ENCODE results near the gene GPX4. TPM values are rescaled to one million over a fixed set of nuclear protein-coding genes. Genes with fewer than 3 reads are reported as not detected.
A peak's percentile ranks its signal among the peaks of the same experiment; 100 is the strongest.

Gene GPX4
- total RNA-seq, 3 donors from 2014 or later: 126 to 187 (median 144) TPM

GRCh38 chr19:1066748-1067340, 37.0 kb upstream of the GPX4 start, which contains the start of gene ARHGAP45:
TSS of gene ARHGAP45 (plus strand) at chr19:1067167. CDS start at chr19:1067406, 239 bp downstream.
- ATAC-seq (peak; percentile 26), DNase-seq (peak; percentile 56 to 89 (median 78))
- Histone ChIP-seq H3K4me1 (ENCODE audit: low read depth) (peaks cover 44% of the 10 kb centered on the region), H3K36me3 (ENCODE audit: low read depth) (no peaks in the 10 kb centered on the region), H3K9me3 (no peaks in the 10 kb centered on the region), H3K4me3 (peak within 1 kb of the TSS; percentile 40)
- intact Hi-C loops (cut with DNase I, micrococcal nuclease): no loop called here
- TF ChIP-seq CTCF (IDR thresholded peaks at IDR 0.05): no peak

- Histone ChIP-seq H3K4me1 (ENCODE audit: low read depth) (peaks cover 44% of the 10 kb centered on the region), H3K36me3 (ENCODE audit: low read depth) (no peaks in the 10 kb centered on the region), H3K9me3 (no peaks in the 10 kb centered on the region), H3K4me3 (peak overlapping the region; percentile 40)
- no peak for ATAC-seq
- intact Hi-C loops (cut with DNase I, micrococcal nuclease): no loop called here
- TF ChIP-seq CTCF (IDR thresholded peaks at IDR 0.05): no peak
- peak in 1 of 3 donors; percentile 53 for DNase-seq
Observed at GRCh38 chr19:1067341-1067957, 36.3 kb upstream of the GPX4 start.

DNA sequence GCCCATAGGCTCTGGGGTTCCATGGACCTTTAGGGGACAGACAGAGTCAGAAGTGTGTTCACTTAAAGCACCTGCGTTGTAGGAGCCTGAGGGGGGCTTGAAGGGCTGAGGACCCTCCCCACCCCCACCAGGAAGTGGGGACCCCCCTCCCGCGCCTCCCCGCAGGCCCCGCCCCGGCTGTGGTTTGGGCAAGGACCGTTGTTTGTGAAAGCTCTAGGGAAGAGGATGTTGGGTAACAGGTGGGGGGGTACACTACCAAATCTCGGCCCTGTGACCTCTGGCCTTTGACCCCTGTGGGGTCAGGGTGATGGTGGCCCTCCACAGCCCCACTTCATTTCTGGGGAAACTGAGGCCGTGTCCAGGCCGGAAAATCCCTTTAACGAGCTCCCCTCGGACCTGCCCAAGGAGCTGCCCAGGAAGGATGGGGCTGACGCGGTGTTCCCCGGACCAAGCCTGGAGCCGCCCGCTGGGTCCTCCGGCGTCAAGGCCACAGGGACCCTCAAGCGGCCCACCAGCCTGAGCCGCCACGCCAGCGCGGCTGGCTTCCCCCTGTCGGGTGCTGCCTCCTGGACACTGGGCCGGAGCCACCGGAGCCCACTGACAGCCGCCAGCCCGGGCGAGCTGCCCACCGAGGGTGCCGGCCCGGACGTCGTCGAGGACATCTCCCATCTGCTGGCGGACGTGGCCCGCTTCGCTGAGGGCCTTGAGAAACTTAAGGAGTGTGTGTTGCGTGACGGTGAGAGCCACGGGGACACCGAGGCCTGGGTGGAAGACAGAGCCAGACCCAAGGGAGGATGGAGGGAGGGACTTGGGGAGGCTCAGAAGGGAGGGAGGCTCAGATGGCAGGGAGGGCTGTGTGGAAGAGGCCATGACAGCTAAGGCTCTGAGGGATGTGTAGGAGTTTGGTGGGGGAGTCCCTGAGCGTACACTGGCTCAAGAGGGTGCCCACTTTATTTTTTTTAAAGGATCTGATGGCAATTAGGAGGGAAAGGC, 35.5 kb upstream of the GPX4 start:
- H3K4me3 ChIP-seq: no peak overlapping the region
- H3K9me3 ChIP-seq: no peaks in the 10 kb centered on the region
- ATAC-seq (peak; percentile 10), DNase-seq (peak; percentile 70 to 89 (median 77))
- intact Hi-C loops (cut with DNase I, micrococcal nuclease): no loop called here
- H3K36me3 ChIP-seq (ENCODE audit: low read depth): no peaks in the 10 kb centered on the region
- no peak for TF ChIP-seq CTCF (IDR thresholded peaks at IDR 0.05)
- peaks cover 44% of the 10 kb centered on the region for H3K4me1 ChIP-seq (ENCODE audit: low read depth)

DNA sequence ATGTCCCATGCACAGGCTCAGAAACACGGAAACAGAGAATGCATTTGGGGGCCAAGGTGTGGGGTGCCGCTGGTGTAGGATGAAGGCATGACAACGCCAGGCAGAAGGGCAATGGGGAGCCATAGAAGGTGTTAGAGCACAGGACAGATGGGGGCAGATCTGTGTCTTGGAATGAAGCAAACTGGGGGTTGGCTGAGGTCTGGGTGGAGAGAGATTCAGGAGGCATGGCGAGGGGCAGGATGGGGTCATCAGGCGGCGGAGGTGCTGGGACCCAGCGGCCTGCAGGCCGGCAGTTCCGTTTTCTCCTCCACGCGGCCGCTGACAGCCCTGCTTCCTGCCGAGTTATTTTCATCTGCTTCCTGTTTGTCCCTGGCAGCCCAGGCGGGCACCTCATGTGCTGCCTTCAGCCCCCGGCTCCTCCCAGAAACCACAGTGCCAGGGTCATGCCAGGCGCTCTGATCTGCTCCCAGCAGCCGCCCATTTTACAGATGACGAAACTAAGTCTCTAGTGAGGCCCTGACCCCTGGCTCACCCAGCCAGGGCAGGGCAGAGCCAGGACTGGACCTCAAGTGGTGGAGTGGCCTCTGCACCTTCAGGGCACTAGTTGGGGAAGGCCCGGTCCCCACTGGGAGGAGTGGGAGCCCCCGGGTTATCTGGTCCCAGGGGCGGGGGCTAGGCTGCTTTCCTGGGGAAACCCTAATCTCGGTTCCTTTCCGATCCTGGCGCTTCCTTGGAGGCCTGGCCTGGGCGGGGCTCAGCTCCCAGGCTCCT, 34.6 kb upstream of the GPX4 start:
- no peaks in the 10 kb centered on the region for H3K36me3 ChIP-seq (ENCODE audit: low read depth)
- peaks cover 48% of the 10 kb centered on the region for H3K4me1 ChIP-seq (ENCODE audit: low read depth)
- DNase-seq (peak; percentile 72 to 92 (median 81)), ATAC-seq (peak; percentile 59)
- intact Hi-C loops (cut with DNase I, micrococcal nuclease): no loop called here
- no peak overlapping the region for H3K4me3 ChIP-seq
- no peak for TF ChIP-seq CTCF (IDR thresholded peaks at IDR 0.05)
- H3K9me3 ChIP-seq: no peaks in the 10 kb centered on the region

DNA sequence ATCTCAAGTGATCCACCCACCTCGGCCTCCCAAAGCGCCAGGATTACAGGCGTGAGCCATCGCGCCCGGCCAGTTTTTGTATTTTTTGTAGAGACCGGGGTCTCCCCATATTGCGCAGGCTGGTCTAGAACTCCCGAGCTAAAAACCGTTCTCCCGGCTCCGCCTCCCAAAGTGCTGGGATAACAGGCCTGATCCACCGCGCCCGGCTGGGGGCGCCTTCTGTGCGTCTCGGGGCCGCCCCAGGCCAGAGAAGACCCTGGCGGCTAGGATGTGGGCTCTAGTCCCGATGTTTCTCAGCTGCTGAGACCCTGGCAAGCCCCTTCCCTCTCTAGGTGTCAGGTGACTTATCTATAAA, 33.2 kb upstream of the GPX4 start:
- Histone ChIP-seq H3K4me3 (no peak overlapping the region), H3K4me1 (ENCODE audit: low read depth) (peaks cover 49% of the 10 kb centered on the region), H3K36me3 (ENCODE audit: low read depth) (no peaks in the 10 kb centered on the region), H3K9me3 (no peaks in the 10 kb centered on the region)
- no peak for TF ChIP-seq CTCF (IDR thresholded peaks at IDR 0.05)
- DNase-seq: no peak
- no peak for ATAC-seq
- intact Hi-C loops (cut with DNase I, micrococcal nuclease): no loop called here

All from mucosa of descending colon (tissue), 3 donors.